Panc1 (cell line): ENCODE data around the gene NPEPL1. TPM values are rescaled to one million over a fixed set of nuclear protein-coding genes. Genes with fewer than 3 reads are reported as not detected.

Experiments used
- ATAC-seq: fragments of 200-7000 bp; cut with Tn5 transposase; 2 replicates; pipeline ENCODE4 v1.9.1; 2020; ENCODE audit warnings: mild to moderate bottlenecking, moderate library complexity
- BruUV-seq: library from RNA; stranded (reverse); fragments of 400-500 nt; replicated peaks from 2 replicates; lab custom pipeline; 2021; lab: Mats Ljungman, UMichigan
- CTCF ChIA-PET: fragments of 300-600 bp; sonication (Branson Sonifier 250); formaldehyde crosslinking; loops from one replicate; lab custom pipeline; 2022; ENCODE audit warnings: antibody characterized with exemption; lab: Charles Lee
- POLR2A ChIA-PET: fragments of 300-600 bp; sonication (Branson Sonifier 250); formaldehyde crosslinking; loops from one replicate; lab custom pipeline; 2022; ENCODE audit warnings: antibody characterized with exemption; lab: Charles Lee
- DNase-seq: peaks from one replicate; pipeline ENCODE4 v3.0.0-alpha.2; 2010; ENCODE audit warnings: low read depth, low spot score
- H3K27ac ChIP-seq: 2 replicates; pipeline ENCODE4 v1.5.1; 2011; ENCODE audit warnings: mild to moderate bottlenecking, low read length, inconsistent platforms
- H3K27me3 ChIP-seq: fragments of 200-500 bp; sonication (Bioruptor generic); 2 replicates; pipeline ENCODE4 v1.6.0; 2014; ENCODE audit warnings: low read length, inconsistent platforms; ENCODE audit not compliant: control insufficient read depth, insufficient read depth
- H3K36me3 ChIP-seq: fragments of 200-500 bp; sonication (Bioruptor generic); 2 replicates; pipeline ENCODE4 v1.5.1; 2014; ENCODE audit warnings: inconsistent platforms, mild to moderate bottlenecking, low read length, moderate library complexity; ENCODE audit not compliant: control insufficient read depth, insufficient read depth
- H3K4me1 ChIP-seq: 2 replicates; pipeline ENCODE4 v1.5.1; 2011; ENCODE audit warnings: inconsistent platforms, mild to moderate bottlenecking, low read length, moderate library complexity; ENCODE audit not compliant: control insufficient read depth, insufficient read depth
- H3K4me3 ChIP-seq, 2 experiments: 2 replicates each; pipeline ENCODE4 v1.5.1; 2011 to 2012; ENCODE audit warnings: low read depth in 2 of 2, low read length in 2 of 2, mild to moderate bottlenecking in 2 of 2, inconsistent platforms in 1 of 2, moderate library complexity in 1 of 2
- H3K9me3 ChIP-seq: fragments of 200-500 bp; sonication (Bioruptor generic); 2 replicates; pipeline ENCODE4 v1.5.1; 2014; ENCODE audit warnings: low read depth, mild to moderate bottlenecking, inconsistent platforms, low read length, moderate library complexity; ENCODE audit not compliant: control insufficient read depth, insufficient read depth
- CTCF ChIP-seq: fragments of 450-650 bp; IDR thresholded peaks from 2 replicates; pipeline ENCODE4 v1.5.1; 2017; ENCODE audit warnings: mild to moderate bottlenecking
- POLR2AphosphoS5 ChIP-seq: IDR thresholded peaks from 2 replicates; pipeline ENCODE4 v1.6.1; 2012; ENCODE audit warnings: mild to moderate bottlenecking, low read depth, low read length, moderate library complexity
- REST ChIP-seq, 2 experiments: IDR thresholded peaks; 2 replicates each; pipeline ENCODE4 v1.6.1; 2011 to 2012; ENCODE audit warnings: low read depth in 2 of 2, control low read depth in 1 of 2, low read length in 1 of 2, mild to moderate bottlenecking in 1 of 2, moderate library complexity in 1 of 2; ENCODE audit not compliant: insufficient read depth in 1 of 2
- SIN3A ChIP-seq: IDR thresholded peaks from 2 replicates; pipeline ENCODE4 v1.6.1; 2012; ENCODE audit warnings: low read depth, mild to moderate bottlenecking, low read length, moderate library complexity, borderline replicate concordance; ENCODE audit not compliant: insufficient read depth
- TCF7L2 ChIP-seq: IDR thresholded peaks from 2 replicates; pipeline ENCODE4 v1.6.1; 2011; ENCODE audit warnings: mild to moderate bottlenecking, low read depth, low read length, inconsistent platforms
- in situ Hi-C: cut with HindIII; loops from 2 replicates; pipeline ENCODE4 v1.10.0; 2016; ENCODE audit warnings: low sequenced_read_pairs, low pct_unique_long_range_greater_than_20kb
- intact Hi-C: fragments of 100-400 bp; cut with micrococcal nuclease; formaldehyde crosslinking; loops from one replicate; pipeline ENCODE4 v1.10.0; 2022; ENCODE audit not compliant: unreplicated experiment
- total RNA-seq: library from RNA; stranded (reverse); gene quantifications from one replicate; pipeline ENCODE4 v1.2.1, GENCODE V29; 2021; ENCODE audit not compliant: unreplicated experiment

NPEPL1 gene
- total RNA-seq, 1 experiment from 2014 or later = 27.4 TPM

DNA sequence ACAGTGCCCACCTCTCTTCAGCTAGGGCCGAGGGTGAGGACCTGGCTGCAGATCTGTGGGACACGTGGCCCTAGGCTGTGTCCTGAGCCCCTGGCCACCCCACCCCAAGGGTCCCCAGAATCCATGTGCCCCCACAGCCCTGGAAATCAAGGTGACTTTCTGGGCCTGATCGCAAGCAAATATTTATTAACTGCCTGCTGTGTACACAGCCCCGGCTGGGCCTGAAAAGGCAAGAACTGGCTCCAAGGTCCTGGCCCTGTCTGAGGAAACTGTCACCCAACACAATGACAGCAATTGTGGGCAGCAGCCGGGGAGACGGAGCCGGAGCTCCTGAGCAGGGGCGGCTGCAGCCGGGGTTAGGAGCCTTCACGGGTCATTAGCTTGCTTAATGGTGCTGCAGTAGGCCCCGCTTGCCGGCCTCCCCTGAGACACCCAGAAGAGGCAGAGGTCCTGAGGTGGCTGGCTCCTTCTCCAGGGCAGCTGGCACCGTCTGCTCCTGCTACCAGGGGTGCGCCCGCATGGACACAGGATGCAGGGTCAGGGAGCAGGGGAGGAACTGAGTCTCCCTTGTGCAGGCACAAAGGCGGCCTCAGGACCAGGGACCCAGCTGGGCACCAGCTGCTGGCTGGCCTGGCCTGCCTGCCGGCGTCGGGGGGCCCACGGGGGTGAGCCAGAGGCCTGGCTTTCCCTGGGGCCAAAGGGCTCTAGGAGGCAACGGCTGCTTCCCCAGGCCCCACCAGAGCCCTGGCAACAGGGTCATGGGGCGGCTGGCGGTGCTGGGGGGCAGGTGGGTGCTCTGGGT lies 24.1 kb downstream of the NPEPL1 start:
- Histone ChIP-seq H3K27ac (no peak overlapping the region), H3K27me3 (no peaks in the 10 kb centered on the region), H3K4me3 (no peak overlapping the region), H3K9me3 (no peaks in the 10 kb centered on the region), H3K4me1 (no peaks in the 10 kb centered on the region), H3K36me3 (no peaks in the 10 kb centered on the region)
- CTCF ChIA-PET = no interaction called here
- no TSS peak for BruUV-seq
- in situ Hi-C loops = no loop called here
- intact Hi-C loops = no loop called here
- POLR2A ChIA-PET = no interaction called here
- peak; percentile 14 for ATAC-seq
- TF ChIP-seq SIN3A (no peak), CTCF (no peak), TCF7L2 (no peak), REST (IDR thresholded peaks at IDR 0.05; ENCODE audit: insufficient read depth in 1 of 2, low read depth in 2 of 2, low read length in 1 of 2) (no peak), POLR2AphosphoS5 (no peak)
- DNase-seq = no peak

DNA sequence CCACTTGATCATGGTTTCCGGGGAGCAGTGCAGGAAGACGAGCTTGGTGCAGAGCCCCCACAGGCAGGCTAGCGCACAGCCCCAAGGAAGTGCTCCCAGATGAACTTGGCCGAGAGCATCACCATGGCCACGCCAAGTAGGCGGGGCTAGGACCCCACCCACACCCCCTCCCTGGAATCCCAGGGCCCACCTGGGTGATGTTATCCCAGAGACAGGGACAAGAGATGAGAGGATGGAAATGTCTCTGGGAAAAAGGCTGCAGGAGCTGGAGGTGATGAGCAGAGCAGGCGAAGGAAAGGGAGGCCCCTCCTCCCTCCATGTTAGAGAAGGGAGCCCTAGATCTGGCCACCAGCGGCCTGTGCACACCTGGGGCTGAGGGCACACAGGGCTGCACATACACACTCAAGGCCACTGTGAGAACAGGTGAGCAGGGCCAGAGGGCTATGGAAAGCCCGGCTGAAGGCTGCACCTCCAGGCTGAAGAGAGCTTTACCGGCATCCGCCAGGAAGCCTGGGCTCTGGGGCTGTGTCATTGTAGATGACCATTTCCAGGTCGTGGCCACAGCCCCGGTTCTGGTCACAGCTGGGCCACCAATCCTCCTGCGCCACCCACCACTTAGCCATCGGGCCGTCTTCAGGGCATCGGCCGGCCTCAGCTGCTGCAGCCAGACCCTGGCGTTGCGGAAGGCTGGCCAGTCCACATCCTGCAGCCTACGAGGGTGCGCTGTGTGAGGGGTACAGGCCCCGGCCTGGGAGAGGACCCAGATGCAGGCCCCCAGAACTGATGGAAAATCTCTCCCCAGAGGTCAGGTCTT lies 24.9 kb downstream of the NPEPL1 start:
- DNase-seq (no peak), ATAC-seq (no peak)
- in situ Hi-C loops = no loop called here
- Histone ChIP-seq H3K9me3 (no peaks in the 10 kb centered on the region), H3K4me3 (no peak overlapping the region), H3K27ac (no peak overlapping the region), H3K36me3 (no peaks in the 10 kb centered on the region), H3K4me1 (no peaks in the 10 kb centered on the region), H3K27me3 (no peaks in the 10 kb centered on the region)
- BruUV-seq = no TSS peak
- ChIA-PET POLR2A (no interaction called here), CTCF (no interaction called here)
- TF ChIP-seq POLR2AphosphoS5 (no peak), SIN3A (no peak), CTCF (no peak), TCF7L2 (no peak), REST (IDR thresholded peaks at IDR 0.05; ENCODE audit: insufficient read depth in 1 of 2, low read depth in 2 of 2, low read length in 1 of 2) (no peak)
- intact Hi-C loops = no loop called here
